K562 (cell line): ENCODE measurements around the gene NABP2. TPM values are rescaled to one million over a fixed set of nuclear protein-coding genes. Genes with fewer than 3 reads are reported as not detected.
"Not testable (repeated sequence)": the region's sequence is repeated elsewhere in the genome, so short reads cannot be mapped to it uniquely, and the experiment has no call there.

Source experiments
- ATAC-seq: fragments of 200-7000 bp; cut with Tn5 transposase; 3 replicates; pipeline ENCODE4 v1.9.1; 2020; ENCODE audit warnings: moderate library complexity
- BruUV-seq: library from RNA; stranded (reverse); fragments of 400-500 nt; replicated peaks from 2 replicates; lab custom pipeline; 2021; lab: Mats Ljungman, UMichigan
- CTCF ChIA-PET: fragments of 300-600 bp; formaldehyde crosslinking; extraction: SDS; loops from one replicate; lab custom pipeline; 2021; ENCODE audit warnings: low intra/inter-chr PET ratio; lab: Yijun Ruan, JAX
- POLR2A ChIA-PET: fragments of 300-600, 350-650 bp; sonication (Branson Sonifier 250); formaldehyde crosslinking; extraction: SDS; loops from one replicate; lab custom pipeline; 2021; ENCODE audit warnings: antibody characterized with exemption, inconsistent platforms; lab: Yijun Ruan, JAX
- DNase-seq, 4 experiments: peaks; one replicate each; pipeline versions ENCODE4 v3.0.0 to v3.0.0-alpha.2; 2011 to 2018; ENCODE audit warnings: low spot score in 3 of 4, mixed read lengths in 3 of 4; ENCODE audit errors: extremely low read depth in 1 of 4
- FAIRE-seq: peaks from 2 replicates; lab custom pipeline; 2011; peaks lifted over from hg19 to GRCh38; lab: Jason Lieb, UNC
- H2AFZ ChIP-seq: 2 replicates; pipeline ENCODE4 v1.6.0; 2011; ENCODE audit warnings: low read depth, low read length, control low read depth, inconsistent platforms
- H3K27ac ChIP-seq: fragments of 200-600 bp; 3 replicates; pipeline ENCODE4 v1.8.0; 2011; ENCODE audit warnings: low read depth, mild to moderate bottlenecking, control low read depth, inconsistent platforms, low read length, moderate library complexity, mixed read lengths; ENCODE audit errors: extremely low read depth
- H3K27me3 ChIP-seq, 2 experiments: fragments of 300-600 bp in 1 of 2; 2 replicates in 1 of 2; 3 replicates in 1 of 2; pipeline versions ENCODE4 v1.6.0 to v1.8.0; 2011; ENCODE audit warnings: inconsistent platforms in 2 of 2, low read length in 2 of 2, mild to moderate bottlenecking in 1 of 2, mixed read lengths in 1 of 2, moderate library complexity in 1 of 2; ENCODE audit not compliant: control insufficient read depth in 2 of 2, insufficient read depth in 2 of 2
- H3K36me3 ChIP-seq: fragments of 300-600 bp; 3 replicates; pipeline ENCODE4 v1.8.0; 2011; ENCODE audit warnings: mild to moderate bottlenecking, low read length, inconsistent platforms; ENCODE audit not compliant: control insufficient read depth, insufficient read depth
- H3K4me1 ChIP-seq, 2 experiments: fragments of 200-600 bp in 1 of 2; replicated peaks in 1 of 2; 2 replicates in 1 of 2; 3 replicates in 1 of 2; pipeline versions ENCODE4 v1.5.1 to v1.8.0; 2011; ENCODE audit warnings: inconsistent platforms in 2 of 2, low read length in 2 of 2, mild to moderate bottlenecking in 1 of 2, mixed read lengths in 1 of 2, moderate library complexity in 1 of 2; ENCODE audit not compliant: control insufficient read depth in 2 of 2, insufficient read depth in 2 of 2
- H3K4me2 ChIP-seq: 2 replicates; pipeline ENCODE4 v1.6.1; 2011; ENCODE audit warnings: low read length, control low read depth, inconsistent platforms, mixed read lengths; ENCODE audit not compliant: insufficient read depth
- H3K4me3 ChIP-seq: fragments of 200-600 bp; sonication (generic), shearing (Covaris generic); 2 replicates; pipeline ENCODE4 v1.5.1; 2016; ENCODE audit warnings: control low read depth, inconsistent platforms
- H3K79me2 ChIP-seq: fragments of 200-600 bp; 3 replicates; pipeline ENCODE4 v1.8.0; 2011; ENCODE audit warnings: low read length, inconsistent platforms; ENCODE audit not compliant: control insufficient read depth, insufficient read depth
- H3K9ac ChIP-seq, 2 experiments: 2 replicates each; pipeline versions ENCODE4 v1.6.0 to v1.6.1; 2011; ENCODE audit warnings: low read depth in 2 of 2, low read length in 2 of 2, control low read depth in 1 of 2, inconsistent platforms in 1 of 2, mild to moderate bottlenecking in 1 of 2, mixed read lengths in 1 of 2; ENCODE audit not compliant: insufficient read depth in 1 of 2
- H3K9me1 ChIP-seq: one replicate; pipeline ENCODE4 v1.6.0; 2011; ENCODE audit warnings: inconsistent platforms, mild to moderate bottlenecking, low read length, moderate library complexity; ENCODE audit not compliant: control insufficient read depth, insufficient read depth
- H3K9me3 ChIP-seq: replicated peaks from 2 replicates; pipeline ENCODE4 v1.5.1; 2011; ENCODE audit warnings: low read depth, low read length, inconsistent platforms; ENCODE audit not compliant: control insufficient read depth, insufficient read depth
- H4K20me1 ChIP-seq: replicated peaks from 2 replicates; pipeline ENCODE4 v1.6.1; 2011; ENCODE audit warnings: low read length, inconsistent platforms, mixed read lengths; ENCODE audit not compliant: control insufficient read depth, insufficient read depth
- BRCA1 ChIP-seq, 2 experiments: fragments of 450-650 bp in 1 of 2; sonication (generic) in 1 of 2; formaldehyde crosslinking in 1 of 2; IDR thresholded peaks; 2 replicates each; pipeline versions ENCODE4 v1.5.0 to v1.6.1; 2017 to 2020; ENCODE audit warnings: mild to moderate bottlenecking in 1 of 2, missing genetic modification reagents in 1 of 2
- GTF2A2 ChIP-seq: IDR thresholded peaks from 2 replicates; pipeline ENCODE4 v1.6.1; 2016; ENCODE audit warnings: mild to moderate bottlenecking, missing genetic modification characterization, missing compliant biosample characterization
- MEIS2 ChIP-seq: fragments of 450-650 bp; IDR thresholded peaks from 2 replicates; pipeline ENCODE4 v1.6.1; 2014; ENCODE audit warnings: mild to moderate bottlenecking; ENCODE audit not compliant: partially characterized antibody
- NFXL1 ChIP-seq: fragments of 450-650 bp; formaldehyde crosslinking; IDR thresholded peaks from 2 replicates; pipeline ENCODE4 v1.4.0; 2021; ENCODE audit warnings: mild to moderate bottlenecking
- PTBP1 ChIP-seq: fragments of 200-400 bp; formaldehyde crosslinking; IDR thresholded peaks from 2 replicates; pipeline ENCODE4 v1.6.1; 2017; ENCODE audit warnings: low read depth, low read length
- XRCC5 ChIP-seq: fragments of 200-400 bp; formaldehyde crosslinking; IDR thresholded peaks from 2 replicates; pipeline ENCODE4 v1.6.1; 2017; ENCODE audit warnings: low read depth, mild to moderate bottlenecking, low read length
- WGBS: fragments of 100-300 bp; shearing (Covaris generic); methylation state at CpG from one replicate; pipeline ENCODE4 v1.1.6; 2016; ENCODE audit warnings: low coverage, mixed read lengths; ENCODE audit not compliant: insufficient coverage; ENCODE audit errors: missing lambda C conversion rate; 5-methylcytosine and 5-hydroxymethylcytosine counted together
- in situ Hi-C: fragments of 300-500 bp; cut with MboI; formaldehyde crosslinking; loops from 4 replicates; pipeline ENCODE4 v1.15.0; 2018; ENCODE audit warnings: inconsistent platforms, mixed read lengths
- intact Hi-C: fragments of 100-400 bp; cut with micrococcal nuclease; formaldehyde crosslinking; loops from 2 replicates; pipeline ENCODE4 v1.14.2; 2022
- polyA plus RNA-seq, 8 experiments: library from polyadenylated mRNA; depleted of rRNA in 4 of 8; stranded (reverse) in 5 of 8; unstranded in 3 of 8; fragments of >200 nt; fragmentation: Nextera tagmentation in 2 of 8; fragmentation: Illumina TruSeq in 1 of 8; extraction: Ambion mirVana in 2 of 8; extraction: Trizol in 1 of 8; gene quantifications; 2 replicates each; pipeline versions ENCODE4 v1.2.1 to v1.2.3, GENCODE V29; 2011 to 2014; ENCODE audit warnings: inconsistent platforms in 1 of 8, missing spikeins in 1 of 8
- total RNA-seq, 7 experiments: library from RNA; depleted of rRNA in 6 of 7; stranded (reverse); fragments of >200 nt in 6 of 7; fragmentation: Illumina TruSeq in 2 of 7; extraction: Trizol in 2 of 7; gene quantifications; 2 replicates each; pipeline versions ENCODE4 v1.2.1 to v1.2.3, GENCODE V29; 2011 to 2021; ENCODE audit warnings: low replicate concordance in 1 of 7
- TF ChIP-seq, protein P1 (sequence below): sonication (generic); formaldehyde crosslinking; IDR thresholded peaks from 2 replicates; pipeline ENCODE4 v1.8.1; 2023; ENCODE audit warnings: mild to moderate bottlenecking, missing genetic modification reagents
- TF ChIP-seq, protein P2 (sequence below): sonication (generic); formaldehyde crosslinking; IDR thresholded peaks from 2 replicates; pipeline ENCODE4 v1.8.1; 2022; ENCODE audit warnings: missing genetic modification reagents

Gene NABP2
- total and polyA plus RNA-seq, 9 of the 15 experiments (the other 6 are each of a cell fraction or from before 2014, with no cell fraction given) = 11.3 to 60.6 (median 43.5) TPM

DNA sequence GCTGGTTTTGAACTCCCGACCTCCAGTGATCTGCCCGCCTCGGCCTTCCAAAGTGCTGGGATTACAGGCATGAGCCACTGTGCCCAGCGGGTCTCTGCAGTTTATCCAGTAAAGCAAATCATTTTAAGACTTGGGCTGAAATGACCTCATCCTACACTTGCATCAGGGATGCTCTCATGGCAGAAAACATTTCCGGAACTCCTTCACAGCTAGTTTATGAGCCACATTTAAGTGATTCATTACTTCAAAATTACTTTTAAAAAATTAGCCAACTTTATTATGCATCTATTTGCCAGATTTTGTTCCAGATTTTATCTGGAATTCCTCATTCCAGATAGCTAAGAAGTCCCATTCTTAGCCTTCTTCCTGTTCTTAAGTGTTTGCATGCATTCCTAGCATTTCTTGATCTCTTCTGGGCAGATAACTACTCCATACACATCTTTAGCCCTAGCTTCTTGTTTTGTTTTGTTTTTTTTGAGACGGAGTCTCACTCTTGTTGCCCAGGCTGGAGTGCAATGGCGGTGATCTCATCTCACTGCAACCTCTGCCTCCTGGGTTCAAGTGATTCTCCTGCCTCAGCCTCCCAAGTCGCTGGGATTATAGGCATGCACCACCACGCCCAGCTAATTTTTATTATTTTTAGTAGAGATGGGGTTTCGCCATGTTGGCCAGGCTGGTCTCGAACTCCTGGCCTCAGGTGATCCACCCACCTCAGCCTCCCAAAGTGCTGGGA, 27.2 kb upstream of the NABP2 start:
- intact Hi-C loops, DNase-seq, H3K79me2 ChIP-seq, BruUV-seq, H3K9me1 ChIP-seq, in situ Hi-C loops, H3K4me2 ChIP-seq, H3K9me3 ChIP-seq, H3K36me3 ChIP-seq, H3K9ac ChIP-seq, CTCF ChIA-PET, H3K27me3 ChIP-seq, FAIRE-seq, H2AFZ ChIP-seq, H4K20me1 ChIP-seq, H3K4me1 ChIP-seq, H3K27ac ChIP-seq, H3K4me3 ChIP-seq, ATAC-seq: not testable (repeated sequence)
- POLR2A ChIA-PET = interaction anchor here (0.6 to 0.7 kb wide), 2 partner anchors 8 to 223 kb away, joined by 3 read pairs; partner anchors contain the start of gene RAB5B
- 48% methylated on average over 10 of the region's 11 CpGs for WGBS

DNA sequence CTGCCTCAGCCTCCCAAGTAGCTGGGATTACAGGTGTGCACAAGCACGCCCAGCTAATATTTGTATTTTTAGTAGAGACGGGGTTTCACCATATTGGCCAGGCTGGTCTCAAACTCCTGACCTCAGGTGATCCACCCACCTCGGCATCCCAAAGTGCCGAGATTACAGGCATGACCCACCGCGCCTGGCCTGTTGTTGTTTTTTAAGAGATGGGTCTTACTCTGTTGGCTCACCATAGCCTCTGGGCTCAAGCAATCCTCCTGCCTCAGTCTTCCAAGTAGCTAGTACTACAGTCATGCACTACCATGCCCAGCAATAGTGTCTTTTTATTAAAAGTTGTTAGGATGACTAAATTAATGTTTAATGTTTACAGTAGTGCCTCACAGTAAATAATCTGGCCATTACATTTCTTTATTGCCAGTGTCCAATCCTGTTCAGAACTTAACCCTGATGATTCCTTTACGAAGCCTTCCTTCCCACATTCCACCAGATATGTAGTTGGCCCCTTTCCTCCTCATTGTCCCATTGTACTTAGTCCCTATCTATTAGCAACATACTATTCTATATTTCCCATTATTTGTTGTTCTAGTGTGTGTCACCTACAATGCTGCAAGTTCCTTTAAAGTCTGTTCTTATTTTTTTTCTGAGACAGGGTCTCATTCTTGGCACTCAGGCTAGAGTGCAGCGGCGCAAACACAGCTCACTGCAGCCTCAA, 26.1 kb upstream of the NABP2 start:
- ATAC-seq = no peak
- peaks cover 0 to 10% of the 10 kb centered on the region in 2 experiments; a peak in 3 of 5 replicates for H3K4me1 ChIP-seq
- H3K27ac ChIP-seq = no peak overlapping the region
- H3K9ac ChIP-seq = no peak overlapping the region
- no peak overlapping the region for H2AFZ ChIP-seq
- CTCF ChIA-PET = no interaction called here
- POLR2A ChIA-PET = interaction anchor here (0.6 to 1.3 kb wide), 4 partner anchors 15 to 224 kb away, joined by 3 read pairs; partner anchors contain the start of genes RAB5B and ZC3H10
- intact Hi-C loops = no loop called here
- no peak for DNase-seq
- no TSS peak for BruUV-seq
- H3K27me3 ChIP-seq = no peaks in the 10 kb centered on the region
- no peak overlapping the region for H3K4me3 ChIP-seq
- H3K4me2 ChIP-seq = no peak overlapping the region
- H3K9me1 ChIP-seq = no peaks in the 10 kb centered on the region
- in situ Hi-C loops = no loop called here
- no peaks in the 10 kb centered on the region for H3K9me3 ChIP-seq
- H3K36me3 ChIP-seq = no peaks in the 10 kb centered on the region
- 39% methylated on average over 9 of the region's 9 CpGs for WGBS
- H4K20me1 ChIP-seq = no peaks in the 10 kb centered on the region
- FAIRE-seq = no peak
- H3K79me2 ChIP-seq = no peaks in the 10 kb centered on the region
- no peak for TF ChIP-seq XRCC5
- TF ChIP-seq, protein P1, sequence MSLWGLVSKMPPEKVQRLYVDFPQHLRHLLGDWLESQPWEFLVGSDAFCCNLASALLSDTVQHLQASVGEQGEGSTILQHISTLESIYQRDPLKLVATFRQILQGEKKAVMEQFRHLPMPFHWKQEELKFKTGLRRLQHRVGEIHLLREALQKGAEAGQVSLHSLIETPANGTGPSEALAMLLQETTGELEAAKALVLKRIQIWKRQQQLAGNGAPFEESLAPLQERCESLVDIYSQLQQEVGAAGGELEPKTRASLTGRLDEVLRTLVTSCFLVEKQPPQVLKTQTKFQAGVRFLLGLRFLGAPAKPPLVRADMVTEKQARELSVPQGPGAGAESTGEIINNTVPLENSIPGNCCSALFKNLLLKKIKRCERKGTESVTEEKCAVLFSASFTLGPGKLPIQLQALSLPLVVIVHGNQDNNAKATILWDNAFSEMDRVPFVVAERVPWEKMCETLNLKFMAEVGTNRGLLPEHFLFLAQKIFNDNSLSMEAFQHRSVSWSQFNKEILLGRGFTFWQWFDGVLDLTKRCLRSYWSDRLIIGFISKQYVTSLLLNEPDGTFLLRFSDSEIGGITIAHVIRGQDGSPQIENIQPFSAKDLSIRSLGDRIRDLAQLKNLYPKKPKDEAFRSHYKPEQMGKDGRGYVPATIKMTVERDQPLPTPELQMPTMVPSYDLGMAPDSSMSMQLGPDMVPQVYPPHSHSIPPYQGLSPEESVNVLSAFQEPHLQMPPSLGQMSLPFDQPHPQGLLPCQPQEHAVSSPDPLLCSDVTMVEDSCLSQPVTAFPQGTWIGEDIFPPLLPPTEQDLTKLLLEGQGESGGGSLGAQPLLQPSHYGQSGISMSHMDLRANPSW = no peak
- TF ChIP-seq, protein P2, sequence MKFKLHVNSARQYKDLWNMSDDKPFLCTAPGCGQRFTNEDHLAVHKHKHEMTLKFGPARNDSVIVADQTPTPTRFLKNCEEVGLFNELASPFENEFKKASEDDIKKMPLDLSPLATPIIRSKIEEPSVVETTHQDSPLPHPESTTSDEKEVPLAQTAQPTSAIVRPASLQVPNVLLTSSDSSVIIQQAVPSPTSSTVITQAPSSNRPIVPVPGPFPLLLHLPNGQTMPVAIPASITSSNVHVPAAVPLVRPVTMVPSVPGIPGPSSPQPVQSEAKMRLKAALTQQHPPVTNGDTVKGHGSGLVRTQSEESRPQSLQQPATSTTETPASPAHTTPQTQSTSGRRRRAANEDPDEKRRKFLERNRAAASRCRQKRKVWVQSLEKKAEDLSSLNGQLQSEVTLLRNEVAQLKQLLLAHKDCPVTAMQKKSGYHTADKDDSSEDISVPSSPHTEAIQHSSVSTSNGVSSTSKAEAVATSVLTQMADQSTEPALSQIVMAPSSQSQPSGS (CRISPR knock-in tag) = no peak
- TF ChIP-seq MEIS2 = no peak
- TF ChIP-seq PTBP1 = no peak
- TF ChIP-seq BRCA1 (IDR thresholded peaks at IDR 0.05) = no peak
- TF ChIP-seq BRCA1 (CRISPR knock-in tag; IDR thresholded peaks at IDR 0.05) = no peak
- TF ChIP-seq NFXL1 = no peak
- TF ChIP-seq GTF2A2 (tag) = no peak
